Right lobe of liver (tissue), 4 donors: ENCODE measurements around the gene EFCAB12.
A peak's percentile ranks its signal among the peaks of the same experiment; 100 is the strongest.

Experiments used
- POLR2A ChIP-seq: fragments of 450-650 bp; IDR thresholded peaks from one replicate; pipeline ENCODE4 v1.6.1; 2017; ENCODE audit warnings: antibody characterized with exemption, mild to moderate bottlenecking
- TF ChIP-seq, protein P1 (sequence below), 4 donors: fragments of 200-600 bp in 3 of 4; fragments of 450-650 bp in 1 of 4; IDR thresholded peaks; one replicate each; pipeline versions ENCODE4 v1.5.1 to v1.8.0; 2016 to 2022; ENCODE audit warnings: antibody characterized with exemption in 4 of 4, mild to moderate bottlenecking in 2 of 4
- donor health status: DM: no; HTN: no; CAD: no.
- donor health status: DM: no; HTN: no; CAD: no.
- donor health status: DM: no; HTN: yes; CAD: no.

DNA sequence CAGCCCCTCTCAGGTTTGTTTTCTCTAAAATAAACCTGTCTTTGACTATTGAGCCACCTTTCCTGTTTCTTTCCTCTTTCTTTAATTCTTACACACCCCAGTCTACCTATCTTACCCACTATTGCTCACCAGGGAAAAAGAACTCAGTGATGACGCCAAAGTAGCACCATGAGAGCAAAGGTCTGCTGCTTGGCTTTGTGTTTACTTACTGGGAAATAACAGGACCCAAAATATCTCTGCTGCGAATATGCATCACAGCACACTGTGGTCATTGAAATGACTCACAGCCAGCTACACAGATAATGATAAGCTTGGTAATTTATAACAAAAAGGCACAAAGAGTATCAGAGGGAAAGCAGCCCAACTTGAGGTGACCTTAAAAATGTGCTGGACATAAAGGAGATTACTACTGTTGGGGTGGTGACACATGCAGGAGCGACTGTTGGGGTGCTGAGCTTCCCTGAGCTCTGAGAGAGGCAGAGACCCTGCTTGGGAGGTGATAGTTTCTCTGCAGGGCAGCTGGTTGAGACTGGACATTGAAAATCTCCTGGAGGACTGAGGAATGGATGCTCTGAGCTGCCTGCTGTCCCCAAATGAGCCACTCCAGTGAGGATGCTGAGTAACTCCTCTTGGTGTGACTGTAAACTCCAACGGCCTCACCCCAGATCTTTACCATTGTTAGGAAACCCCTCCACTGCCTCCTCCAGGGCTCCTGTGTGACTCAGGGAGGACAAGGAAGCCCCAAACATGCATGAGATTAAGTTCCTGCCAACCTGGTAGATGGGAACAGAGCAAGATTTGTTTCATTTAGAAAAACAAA is 14.5 kb downstream of the EFCAB12 start:
- TF ChIP-seq, protein P1, sequence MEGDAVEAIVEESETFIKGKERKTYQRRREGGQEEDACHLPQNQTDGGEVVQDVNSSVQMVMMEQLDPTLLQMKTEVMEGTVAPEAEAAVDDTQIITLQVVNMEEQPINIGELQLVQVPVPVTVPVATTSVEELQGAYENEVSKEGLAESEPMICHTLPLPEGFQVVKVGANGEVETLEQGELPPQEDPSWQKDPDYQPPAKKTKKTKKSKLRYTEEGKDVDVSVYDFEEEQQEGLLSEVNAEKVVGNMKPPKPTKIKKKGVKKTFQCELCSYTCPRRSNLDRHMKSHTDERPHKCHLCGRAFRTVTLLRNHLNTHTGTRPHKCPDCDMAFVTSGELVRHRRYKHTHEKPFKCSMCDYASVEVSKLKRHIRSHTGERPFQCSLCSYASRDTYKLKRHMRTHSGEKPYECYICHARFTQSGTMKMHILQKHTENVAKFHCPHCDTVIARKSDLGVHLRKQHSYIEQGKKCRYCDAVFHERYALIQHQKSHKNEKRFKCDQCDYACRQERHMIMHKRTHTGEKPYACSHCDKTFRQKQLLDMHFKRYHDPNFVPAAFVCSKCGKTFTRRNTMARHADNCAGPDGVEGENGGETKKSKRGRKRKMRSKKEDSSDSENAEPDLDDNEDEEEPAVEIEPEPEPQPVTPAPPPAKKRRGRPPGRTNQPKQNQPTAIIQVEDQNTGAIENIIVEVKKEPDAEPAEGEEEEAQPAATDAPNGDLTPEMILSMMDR (IDR thresholded peaks at IDR 0.05) = no peak
- peak; percentile 63 for TF ChIP-seq POLR2A
